Measurements from ENCODE around the gene PTPRU.
"Not testable (repeated sequence)": the region's sequence is repeated elsewhere in the genome, so short reads cannot be mapped to it uniquely, and the experiment has no call there.

The PTPRU gene

GRCh38 chr1:29222260-29222659, 14.1 kb upstream of the PTPRU start:
- H3K4me3 ChIP-seq (ENCODE audit: extremely low read depth, insufficient read depth, low read length, poor library complexity, severe bottlenecking); H3K4me1 ChIP-seq (ENCODE audit: control insufficient read depth, insufficient read depth, low read length, poor library complexity, severe bottlenecking); H3K9me3 ChIP-seq (ENCODE audit: control insufficient read depth, low read length); H3K27ac ChIP-seq (ENCODE audit: low read depth, low read length, severe bottlenecking): not testable (repeated sequence)
- peaks cover 50% of the 10 kb centered on the region for H3K36me3 ChIP-seq (ENCODE audit: control insufficient read depth, insufficient read depth, low read length)
- 95 to 98% methylated on average over 4 to 6 of the region's 6 CpGs for WGBS, 2 experiments (ENCODE audit: insufficient coverage in 2 of 2)

GRCh38 chr1:29222686-29223085, 13.6 kb upstream of the PTPRU start:
- peaks cover 10% of the 10 kb centered on the region for H3K4me1 ChIP-seq (ENCODE audit: control insufficient read depth, insufficient read depth, low read length, poor library complexity, severe bottlenecking)
- H3K27ac ChIP-seq (ENCODE audit: low read depth, low read length, severe bottlenecking), result no peak overlapping the region
- H3K9me3 ChIP-seq (ENCODE audit: control insufficient read depth, low read length), result no peaks in the 10 kb centered on the region
- 86 to 100% methylated on average over 1 of the region's 1 CpG for WGBS, 2 experiments (ENCODE audit: insufficient coverage in 2 of 2)
- H3K4me3 ChIP-seq (ENCODE audit: extremely low read depth, insufficient read depth, low read length, poor library complexity, severe bottlenecking), result no peak overlapping the region
- H3K36me3 ChIP-seq (ENCODE audit: control insufficient read depth, insufficient read depth, low read length), result peaks cover 47% of the 10 kb centered on the region

GRCh38 chr1:29223521-29223920, 12.8 kb upstream of the PTPRU start:
- Histone ChIP-seq H3K4me3 (ENCODE audit: extremely low read depth, insufficient read depth, low read length, poor library complexity, severe bottlenecking) (no peak overlapping the region), H3K36me3 (ENCODE audit: control insufficient read depth, insufficient read depth, low read length) (peaks cover 41% of the 10 kb centered on the region), H3K9me3 (ENCODE audit: control insufficient read depth, low read length) (no peaks in the 10 kb centered on the region), H3K27ac (ENCODE audit: low read depth, low read length, severe bottlenecking) (no peak overlapping the region), H3K4me1 (ENCODE audit: control insufficient read depth, insufficient read depth, low read length, poor library complexity, severe bottlenecking) (peaks cover 10% of the 10 kb centered on the region)
- 94% methylated on average over 6 of the region's 6 CpGs for WGBS, 2 experiments (ENCODE audit: insufficient coverage in 2 of 2)

- 91 to 97% methylated on average over 3 to 4 of the region's 5 CpGs for WGBS, 2 experiments (ENCODE audit: insufficient coverage in 2 of 2)
- no peak overlapping the region for H3K27ac ChIP-seq (ENCODE audit: low read depth, low read length, severe bottlenecking)
These were observed 11.9 kb upstream of the PTPRU start for GRCh38 chr1:29224356-29224837.

GRCh38 chr1:29225361-29225760, 11.0 kb upstream of the PTPRU start:
- H3K36me3 ChIP-seq (ENCODE audit: control insufficient read depth, insufficient read depth, low read length), result peaks cover 32% of the 10 kb centered on the region
- H3K4me3 ChIP-seq (ENCODE audit: extremely low read depth, insufficient read depth, low read length, poor library complexity, severe bottlenecking), result no peak overlapping the region
- 85 to 87% methylated on average over 4 of the region's 4 CpGs for WGBS, 2 experiments (ENCODE audit: insufficient coverage in 2 of 2)
- no peak overlapping the region for H3K27ac ChIP-seq (ENCODE audit: low read depth, low read length, severe bottlenecking)
- no peaks in the 10 kb centered on the region for H3K9me3 ChIP-seq (ENCODE audit: control insufficient read depth, low read length)
- peaks cover 10% of the 10 kb centered on the region for H3K4me1 ChIP-seq (ENCODE audit: control insufficient read depth, insufficient read depth, low read length, poor library complexity, severe bottlenecking)

More at GRCh38 chr1:29224356-29224837, 11.9 kb upstream of the PTPRU start:
- Histone ChIP-seq H3K4me1 (ENCODE audit: control insufficient read depth, insufficient read depth, low read length, poor library complexity, severe bottlenecking) (peaks cover 10% of the 10 kb centered on the region), H3K4me3 (ENCODE audit: extremely low read depth, insufficient read depth, low read length, poor library complexity, severe bottlenecking) (no peak overlapping the region), H3K9me3 (ENCODE audit: control insufficient read depth, low read length) (no peaks in the 10 kb centered on the region), H3K36me3 (ENCODE audit: control insufficient read depth, insufficient read depth, low read length) (peaks cover 36% of the 10 kb centered on the region)

- no peaks in the 10 kb centered on the region for H3K9me3 ChIP-seq (ENCODE audit: control insufficient read depth, low read length)
- 96 to 98% methylated on average over 4 to 5 of the region's 5 CpGs for WGBS, 2 experiments (ENCODE audit: insufficient coverage in 2 of 2)
- H3K27ac ChIP-seq (ENCODE audit: low read depth, low read length, severe bottlenecking), result peak overlapping the region; percentile 49
These were observed 8.8 kb upstream of the PTPRU start for GRCh38 chr1:29227511-29227910.

GRCh38 chr1:29230204-29230552, 6.1 kb upstream of the PTPRU start:
- peak overlapping the region; percentile 96 for H3K4me3 ChIP-seq (ENCODE audit: extremely low read depth, insufficient read depth, low read length, poor library complexity, severe bottlenecking)
- 13 to 19% methylated on average over 3 to 4 of the region's 4 CpGs for WGBS, 2 experiments (ENCODE audit: insufficient coverage in 2 of 2)
- no peak overlapping the region for H3K27ac ChIP-seq (ENCODE audit: low read depth, low read length, severe bottlenecking)
- no peaks in the 10 kb centered on the region for H3K9me3 ChIP-seq (ENCODE audit: control insufficient read depth, low read length)
- H3K4me1 ChIP-seq (ENCODE audit: control insufficient read depth, insufficient read depth, low read length, poor library complexity, severe bottlenecking), result peaks cover 4% of the 10 kb centered on the region
- peaks cover 7% of the 10 kb centered on the region for H3K36me3 ChIP-seq (ENCODE audit: control insufficient read depth, insufficient read depth, low read length)

More at GRCh38 chr1:29227511-29227910, 8.8 kb upstream of the PTPRU start:
- Histone ChIP-seq H3K36me3 (ENCODE audit: control insufficient read depth, insufficient read depth, low read length) (peaks cover 20% of the 10 kb centered on the region), H3K4me1 (ENCODE audit: control insufficient read depth, insufficient read depth, low read length, poor library complexity, severe bottlenecking) (peaks cover 10% of the 10 kb centered on the region), H3K4me3 (ENCODE audit: extremely low read depth, insufficient read depth, low read length, poor library complexity, severe bottlenecking) (no peak overlapping the region)

- peaks cover 4% of the 10 kb centered on the region for H3K4me1 ChIP-seq (ENCODE audit: control insufficient read depth, insufficient read depth, low read length, poor library complexity, severe bottlenecking)
- H3K27ac ChIP-seq (ENCODE audit: low read depth, low read length, severe bottlenecking), result no peak within 1 kb of the TSS
- H3K4me3 ChIP-seq (ENCODE audit: extremely low read depth, insufficient read depth, low read length, poor library complexity, severe bottlenecking), result peak within 1 kb of the TSS; percentile 96
- H3K36me3 ChIP-seq (ENCODE audit: control insufficient read depth, insufficient read depth, low read length), result peaks cover 3% of the 10 kb centered on the region
- WGBS, 2 experiments (ENCODE audit: insufficient coverage in 2 of 2), result 0% methylated on average over 36 to 39 of the region's 52 CpGs
- no peaks in the 10 kb centered on the region for H3K9me3 ChIP-seq (ENCODE audit: control insufficient read depth, low read length)
These were observed 5.6 kb upstream of the PTPRU start, which contains the start of gene MECR for GRCh38 chr1:29230553-29231378. TSS of gene MECR (minus strand) at chr1:29230934. CDS start at chr1:29230906, 28 bp downstream.

- no peak overlapping the region for H3K27ac ChIP-seq (ENCODE audit: low read depth, low read length, severe bottlenecking)
- H3K36me3 ChIP-seq (ENCODE audit: control insufficient read depth, insufficient read depth, low read length), result no peaks in the 10 kb centered on the region
- WGBS, 2 experiments (ENCODE audit: insufficient coverage in 2 of 2), result 90 to 96% methylated on average over 3 of the region's 3 CpGs
- no peaks in the 10 kb centered on the region for H3K9me3 ChIP-seq (ENCODE audit: control insufficient read depth, low read length)
- H3K4me3 ChIP-seq (ENCODE audit: extremely low read depth, insufficient read depth, low read length, poor library complexity, severe bottlenecking), result no peak overlapping the region
- peaks cover 6% of the 10 kb centered on the region for H3K4me1 ChIP-seq (ENCODE audit: control insufficient read depth, insufficient read depth, low read length, poor library complexity, severe bottlenecking)
These were observed 3.9 kb upstream of the PTPRU start for GRCh38 chr1:29232387-29232786.

- H3K36me3 ChIP-seq (ENCODE audit: control insufficient read depth, insufficient read depth, low read length), result no peaks in the 10 kb centered on the region
- no peak overlapping the region for H3K4me3 ChIP-seq (ENCODE audit: extremely low read depth, insufficient read depth, low read length, poor library complexity, severe bottlenecking)
- peaks cover 6% of the 10 kb centered on the region for H3K4me1 ChIP-seq (ENCODE audit: control insufficient read depth, insufficient read depth, low read length, poor library complexity, severe bottlenecking)
- H3K9me3 ChIP-seq (ENCODE audit: control insufficient read depth, low read length), result no peaks in the 10 kb centered on the region
- H3K27ac ChIP-seq (ENCODE audit: low read depth, low read length, severe bottlenecking), result no peak overlapping the region
- WGBS, 2 experiments (ENCODE audit: insufficient coverage in 2 of 2), result 90 to 95% methylated on average over 4 of the region's 4 CpGs
These were observed 2.6 kb upstream of the PTPRU start for GRCh38 chr1:29233693-29234092.

GRCh38 chr1:29234471-29234870, 1.9 kb upstream of the PTPRU start:
- Histone ChIP-seq H3K4me3 (ENCODE audit: extremely low read depth, insufficient read depth, low read length, poor library complexity, severe bottlenecking) (no peak overlapping the region), H3K36me3 (ENCODE audit: control insufficient read depth, insufficient read depth, low read length) (no peaks in the 10 kb centered on the region), H3K9me3 (ENCODE audit: control insufficient read depth, low read length) (no peaks in the 10 kb centered on the region), H3K27ac (ENCODE audit: low read depth, low read length, severe bottlenecking) (no peak overlapping the region), H3K4me1 (ENCODE audit: control insufficient read depth, insufficient read depth, low read length, poor library complexity, severe bottlenecking) (peaks cover 14% of the 10 kb centered on the region)
- 91 to 100% methylated on average over 1 of the region's 1 CpG for WGBS, 2 experiments (ENCODE audit: insufficient coverage in 2 of 2)

Measured in mesodermal cell (in vitro differentiated cells).